GM13977 (cell line): ENCODE measurements around the gene PIP4K2C.

Source experiments
- DNase-seq: peaks from one replicate; pipeline ENCODE4 v3.0.0; 2012; ENCODE audit warnings: low spot score
- in situ Hi-C: fragments of 300-500 bp; cut with MboI; formaldehyde crosslinking; loops from one replicate; pipeline ENCODE4 v1.12.0; 2022; ENCODE audit warnings: low sequenced_read_pairs, low pct_unique_long_range_greater_than_20kb, mixed read lengths, inconsistent platforms; ENCODE audit not compliant: unreplicated experiment
- TF ChIP-seq, protein P1 (sequence below): IDR thresholded peaks from 2 replicates; pipeline ENCODE4 v1.5.1; 2012; ENCODE audit warnings: mild to moderate bottlenecking, control low read depth; ENCODE audit not compliant: insufficient read depth; ENCODE audit errors: extremely low read depth, missing control alignments

The PIP4K2C gene

DNA sequence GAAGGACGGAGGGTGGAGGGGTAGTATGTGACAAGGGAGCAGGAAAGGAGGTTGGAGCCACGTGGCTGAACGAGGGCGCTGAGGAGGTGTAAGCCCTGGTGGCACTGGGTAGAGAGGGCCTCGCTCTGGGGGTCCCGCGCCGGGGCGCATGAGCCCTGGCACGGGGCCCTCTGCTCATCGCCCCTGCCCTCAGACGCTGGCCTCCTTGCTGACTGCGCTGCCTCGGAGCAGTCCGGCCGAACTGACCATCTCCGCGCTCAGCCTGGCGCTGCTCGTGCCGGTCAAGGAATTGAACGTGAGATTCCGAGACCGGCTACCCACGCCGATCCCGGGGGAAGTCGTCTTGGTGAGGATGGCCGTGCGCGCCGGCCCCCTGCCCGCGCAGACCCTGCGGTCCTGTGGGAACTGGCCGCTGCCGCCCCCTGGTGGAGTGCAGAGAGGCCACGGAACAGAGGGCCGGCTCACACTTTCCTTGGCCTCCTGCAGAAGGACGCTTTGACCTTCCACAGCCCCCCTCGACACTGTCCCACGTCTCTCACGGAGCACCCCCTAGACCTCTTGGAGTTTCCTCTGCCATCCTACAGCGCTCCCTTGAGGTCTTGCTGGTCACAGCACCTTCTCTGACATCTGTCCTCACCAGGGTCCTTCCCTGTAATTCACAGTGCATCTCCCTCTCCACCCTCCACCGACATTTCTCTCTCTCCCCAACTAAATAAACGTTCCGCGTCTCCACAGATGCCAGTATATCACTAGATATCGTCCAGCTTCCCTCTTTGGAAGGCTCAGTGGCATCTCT lies 30.7 kb downstream of the PIP4K2C start:
- in situ Hi-C loops, result no loop called here
- DNase-seq, result peak; percentile 88
- TF ChIP-seq, protein P1, sequence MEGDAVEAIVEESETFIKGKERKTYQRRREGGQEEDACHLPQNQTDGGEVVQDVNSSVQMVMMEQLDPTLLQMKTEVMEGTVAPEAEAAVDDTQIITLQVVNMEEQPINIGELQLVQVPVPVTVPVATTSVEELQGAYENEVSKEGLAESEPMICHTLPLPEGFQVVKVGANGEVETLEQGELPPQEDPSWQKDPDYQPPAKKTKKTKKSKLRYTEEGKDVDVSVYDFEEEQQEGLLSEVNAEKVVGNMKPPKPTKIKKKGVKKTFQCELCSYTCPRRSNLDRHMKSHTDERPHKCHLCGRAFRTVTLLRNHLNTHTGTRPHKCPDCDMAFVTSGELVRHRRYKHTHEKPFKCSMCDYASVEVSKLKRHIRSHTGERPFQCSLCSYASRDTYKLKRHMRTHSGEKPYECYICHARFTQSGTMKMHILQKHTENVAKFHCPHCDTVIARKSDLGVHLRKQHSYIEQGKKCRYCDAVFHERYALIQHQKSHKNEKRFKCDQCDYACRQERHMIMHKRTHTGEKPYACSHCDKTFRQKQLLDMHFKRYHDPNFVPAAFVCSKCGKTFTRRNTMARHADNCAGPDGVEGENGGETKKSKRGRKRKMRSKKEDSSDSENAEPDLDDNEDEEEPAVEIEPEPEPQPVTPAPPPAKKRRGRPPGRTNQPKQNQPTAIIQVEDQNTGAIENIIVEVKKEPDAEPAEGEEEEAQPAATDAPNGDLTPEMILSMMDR, result peak; percentile 92

DNA sequence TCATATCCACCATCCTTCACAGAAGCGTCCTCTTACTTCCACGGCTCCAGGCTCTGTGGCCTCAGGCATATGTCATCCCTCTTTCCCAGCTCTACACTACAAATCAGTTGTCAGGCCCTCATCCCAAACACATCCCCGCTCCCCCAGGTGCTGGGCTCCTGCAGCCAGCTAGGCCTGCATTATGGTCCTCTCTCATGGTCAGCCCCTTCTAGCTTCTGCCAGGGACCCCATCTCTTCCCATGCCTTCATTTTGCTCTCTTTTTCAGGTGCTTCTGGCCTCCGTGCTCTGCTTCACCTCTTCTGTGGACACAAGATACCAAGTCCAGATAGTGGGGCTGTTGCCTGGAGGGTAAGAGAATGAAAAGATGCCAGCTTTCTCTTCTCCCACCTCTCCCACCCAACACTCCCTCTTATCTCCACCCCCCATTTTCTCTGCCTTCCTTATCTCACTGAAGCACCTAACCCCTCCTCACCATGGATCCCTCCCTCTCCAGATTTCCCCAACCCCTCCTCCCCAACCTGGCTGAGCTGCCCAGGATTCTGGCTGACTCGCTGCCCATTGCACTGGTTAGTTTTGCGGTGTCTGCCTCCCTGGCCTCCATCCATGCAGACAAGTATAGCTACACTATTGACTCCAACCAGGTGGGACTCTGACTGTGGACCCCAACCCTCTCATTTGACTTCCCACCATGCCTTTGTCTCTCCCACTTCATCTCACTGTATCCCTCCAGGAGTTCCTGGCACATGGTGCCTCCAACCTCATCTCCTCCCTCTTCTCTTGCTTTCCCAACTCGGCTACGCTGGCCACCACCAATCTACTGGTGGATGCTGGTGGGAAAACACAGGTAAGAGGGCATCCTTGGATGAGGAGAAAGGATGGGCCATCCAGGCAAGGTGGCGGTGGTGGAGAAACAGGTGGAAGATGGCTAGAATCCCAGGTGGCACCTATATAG lies 31.6 kb downstream of the PIP4K2C start:
- in situ Hi-C loops, result no loop called here
- TF ChIP-seq, protein P1, result no peak
- DNase-seq, result no peak

DNA sequence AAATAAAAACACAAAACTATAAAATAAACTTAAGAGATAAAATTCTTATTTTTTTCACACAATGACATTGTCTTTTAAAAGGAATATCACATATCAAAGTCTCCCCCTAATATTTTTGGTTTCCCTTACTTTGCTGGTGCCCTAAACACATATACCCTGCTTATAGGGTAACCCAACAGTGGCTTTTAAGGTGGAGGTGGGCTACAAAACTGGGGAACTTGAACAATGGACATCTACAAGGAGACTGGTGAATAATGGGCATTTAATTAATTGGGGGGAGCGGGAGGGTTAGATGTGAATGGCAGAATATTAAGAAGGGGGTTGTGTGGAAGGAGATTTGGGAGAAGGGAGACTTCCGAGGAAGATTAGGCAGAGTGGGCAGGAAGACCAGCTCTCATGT lies 32.4 kb downstream of the PIP4K2C start:
- TF ChIP-seq, protein P1, result no peak
- in situ Hi-C loops, result no loop called here
- no peak for DNase-seq

DNA sequence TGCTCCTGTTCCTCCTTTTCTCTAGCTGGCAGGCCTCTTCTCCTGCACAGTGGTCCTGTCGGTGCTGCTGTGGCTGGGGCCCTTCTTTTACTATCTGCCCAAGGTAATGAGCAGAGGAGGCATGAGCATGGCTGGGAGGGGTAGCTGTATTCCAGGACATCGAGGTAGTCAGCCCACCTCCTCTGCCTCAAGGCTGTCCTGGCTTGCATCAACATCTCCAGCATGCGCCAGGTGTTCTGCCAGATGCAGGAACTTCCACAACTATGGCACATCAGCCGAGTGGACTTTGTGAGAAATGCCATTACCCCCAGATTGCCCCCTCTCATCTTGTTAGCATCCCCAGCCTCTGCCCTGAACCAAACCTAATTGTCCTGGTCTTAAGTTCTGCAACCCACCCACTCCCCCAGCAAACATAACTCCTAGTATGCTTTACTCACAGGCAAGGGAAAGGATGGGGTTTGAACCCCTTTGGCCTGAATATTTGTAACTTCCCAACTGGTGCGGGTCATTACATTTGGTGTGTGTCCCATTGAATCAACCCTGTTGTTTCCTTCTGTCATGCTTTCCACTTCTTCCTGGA lies 32.9 kb downstream of the PIP4K2C start:
- in situ Hi-C loops, result no loop called here
- TF ChIP-seq, protein P1, result no peak
- no peak for DNase-seq

DNA sequence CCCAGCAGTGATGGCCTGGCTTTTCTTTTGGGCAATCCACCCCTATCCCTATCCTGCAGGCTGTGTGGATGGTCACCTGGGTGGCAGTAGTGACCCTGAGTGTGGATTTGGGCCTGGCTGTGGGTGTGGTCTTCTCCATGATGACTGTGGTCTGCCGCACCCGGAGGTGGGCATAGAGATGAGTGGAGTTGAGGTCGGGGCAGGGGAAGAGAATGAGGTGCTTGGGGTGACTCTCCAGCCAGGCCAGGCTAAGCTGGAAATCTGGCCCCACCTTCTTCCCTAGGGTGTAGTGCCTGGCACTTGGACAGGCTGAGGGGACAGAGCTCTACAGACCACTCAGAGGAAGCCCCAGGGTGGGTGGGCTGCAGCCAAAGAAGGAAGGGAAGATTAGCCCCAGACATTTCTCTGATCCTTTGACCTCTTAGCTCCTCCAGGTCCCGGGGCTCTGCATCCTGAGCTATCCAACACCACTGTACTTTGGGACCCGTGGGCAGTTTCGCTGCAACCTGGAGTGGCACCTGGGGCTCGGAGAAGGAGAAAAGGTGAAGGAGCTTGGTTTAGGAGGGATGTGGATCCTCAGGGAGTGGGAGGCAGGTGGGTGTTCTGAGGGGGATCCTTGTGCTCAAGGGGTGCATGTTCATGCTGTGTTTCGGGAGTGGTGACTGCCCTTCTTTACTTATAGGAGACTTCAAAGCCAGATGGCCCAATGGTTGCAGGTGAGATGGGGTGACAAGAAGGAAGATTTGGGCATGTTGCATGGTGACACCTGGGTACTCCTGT lies 33.6 kb downstream of the PIP4K2C start:
- no peak for DNase-seq
- in situ Hi-C loops, result no loop called here
- TF ChIP-seq, protein P1, result no peak
